GM18502 (cell line): ENCODE measurements around the gene ARCN1.

Experiments
- ATAC-seq: cut with Tn5 transposase; IDR thresholded peaks from one replicate; pipeline ENCODE4 v1.9.1; 2021; ENCODE audit warnings: mild to moderate bottlenecking; ENCODE audit not compliant: unreplicated experiment, poor library complexity

Gene ARCN1

DNA sequence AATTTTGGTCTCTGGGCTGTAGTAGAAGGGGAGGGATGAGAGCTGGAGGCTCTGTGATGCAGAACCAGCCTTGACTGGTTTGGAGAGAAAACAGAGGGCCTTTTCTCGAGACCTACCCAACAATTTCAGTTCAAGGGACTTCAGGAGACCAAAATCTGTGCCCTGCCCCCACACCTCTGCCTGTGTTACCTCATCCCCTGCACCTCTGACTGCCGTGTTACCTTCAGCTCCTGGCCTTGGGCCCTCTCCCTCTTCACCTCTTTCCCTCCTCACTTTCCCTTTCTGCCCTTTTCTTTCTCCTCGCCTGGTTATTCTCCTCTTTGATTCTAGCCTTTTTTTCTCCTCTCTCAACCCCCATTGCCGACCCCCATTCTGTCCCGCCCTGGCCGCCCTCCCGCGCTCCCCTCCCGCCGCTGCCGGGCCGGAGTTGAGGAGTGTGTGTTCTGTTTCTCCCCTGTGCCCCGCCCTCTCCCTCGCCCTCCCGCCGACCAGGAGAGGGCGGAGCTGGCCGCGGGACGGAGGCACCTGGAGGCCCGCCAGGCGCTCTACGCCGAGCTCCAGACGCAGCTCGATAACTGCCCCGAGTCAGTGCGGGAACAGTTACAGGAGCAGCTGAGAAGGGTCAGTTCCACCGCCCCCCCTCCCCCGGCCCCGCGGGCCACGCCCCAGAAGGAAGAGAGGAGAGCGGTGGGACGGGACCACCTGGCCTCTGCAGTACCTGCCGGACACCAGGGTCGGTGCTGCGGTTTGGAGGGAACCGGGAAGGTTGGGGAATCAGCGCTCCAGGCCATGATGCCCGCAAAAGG, 62.4 kb downstream of the ARCN1 start:
- no peak for ATAC-seq

DNA sequence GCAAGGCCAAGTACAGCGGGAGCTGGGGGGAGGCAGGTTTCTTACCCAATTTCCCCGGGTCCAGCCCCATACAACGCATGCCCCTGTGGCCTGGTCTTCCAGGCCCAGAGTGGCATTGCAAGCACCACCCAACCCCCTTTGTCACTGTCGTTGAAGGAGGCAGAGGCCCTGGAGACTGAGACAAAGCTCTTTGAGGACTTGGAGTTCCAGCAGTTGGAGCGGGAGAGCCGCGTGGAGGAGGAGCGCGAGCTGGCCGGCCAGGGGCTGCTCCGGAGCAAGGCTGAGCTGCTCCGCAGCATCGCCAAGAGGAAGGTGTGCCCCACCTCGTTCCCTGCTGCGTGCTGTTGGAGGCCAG, 63.0 kb downstream of the ARCN1 start:
- no peak for ATAC-seq

DNA sequence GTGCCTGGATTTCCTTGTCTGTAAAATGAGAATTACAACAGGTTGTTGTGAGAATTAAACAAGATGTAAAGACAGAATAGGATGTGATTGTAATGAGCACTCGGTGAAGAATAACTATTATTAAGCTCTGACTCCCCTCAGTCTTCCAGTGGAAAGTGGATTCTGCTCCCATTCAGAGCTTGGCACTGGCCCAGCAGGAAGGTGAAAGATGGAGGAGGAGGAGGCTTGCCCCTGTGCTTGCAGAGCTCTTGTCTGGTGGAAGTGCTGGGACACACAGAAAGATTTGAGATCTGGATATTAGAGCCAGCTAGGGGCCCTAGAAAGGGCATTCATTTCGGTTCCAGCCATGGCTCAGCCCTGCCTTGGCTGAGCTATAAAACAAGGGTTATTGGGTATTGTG, 63.4 kb downstream of the ARCN1 start:
- ATAC-seq = no peak

DNA sequence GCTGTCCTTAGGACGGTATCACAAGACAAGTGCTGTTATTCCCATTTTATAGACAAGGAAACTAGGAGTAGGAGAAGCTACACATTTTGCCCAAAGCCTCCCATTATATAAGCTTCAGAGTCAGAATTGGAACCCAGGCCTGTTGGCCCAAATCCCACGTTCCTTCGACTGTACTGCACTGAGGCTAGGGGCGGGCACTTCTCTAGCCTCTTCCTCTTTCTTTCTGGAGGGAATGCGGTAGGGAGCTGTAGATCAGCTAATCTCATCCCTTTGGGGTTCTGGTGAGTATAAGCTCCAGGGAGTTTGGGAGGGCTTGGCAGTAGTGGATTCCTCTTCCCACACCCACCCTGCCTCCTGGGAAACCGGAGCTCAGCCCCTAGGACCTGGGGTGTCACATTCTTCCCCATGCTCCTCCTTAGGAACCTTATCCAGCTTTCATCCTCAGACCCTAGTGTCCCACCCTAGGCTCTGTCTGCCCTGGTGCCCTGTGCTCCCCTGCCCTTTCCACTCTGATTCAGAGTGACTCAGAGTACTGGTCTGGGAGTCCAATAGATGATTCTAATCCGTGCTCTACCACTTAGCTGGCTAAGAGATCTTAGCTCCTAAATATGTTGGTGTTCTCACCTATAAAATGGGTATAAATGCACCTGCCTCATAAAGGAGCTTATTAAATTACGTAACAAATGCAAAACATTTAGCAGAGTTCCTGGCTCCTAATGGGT, 64.5 kb downstream of the ARCN1 start:
- ATAC-seq = no peak

DNA sequence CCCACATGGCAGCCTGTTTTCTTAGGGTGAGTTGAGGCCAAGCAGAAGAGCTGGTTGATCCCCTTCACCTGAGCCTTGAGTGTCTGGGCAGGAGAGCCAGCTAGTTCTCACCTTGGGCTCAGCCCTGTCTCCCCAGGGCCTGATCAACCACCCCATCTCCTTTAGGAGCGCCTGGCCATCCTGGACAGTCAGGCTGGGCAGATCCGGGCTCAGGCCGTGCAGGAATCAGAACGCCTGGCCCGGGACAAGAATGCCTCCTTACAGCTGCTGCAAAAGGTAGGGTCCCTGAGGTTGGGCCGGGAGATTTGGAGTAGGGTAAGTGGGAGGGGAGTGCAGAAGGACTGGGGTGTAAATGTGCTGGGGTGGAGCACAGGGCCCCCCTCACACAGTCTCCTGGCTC, 66.5 kb downstream of the ARCN1 start:
- no peak for ATAC-seq

DNA sequence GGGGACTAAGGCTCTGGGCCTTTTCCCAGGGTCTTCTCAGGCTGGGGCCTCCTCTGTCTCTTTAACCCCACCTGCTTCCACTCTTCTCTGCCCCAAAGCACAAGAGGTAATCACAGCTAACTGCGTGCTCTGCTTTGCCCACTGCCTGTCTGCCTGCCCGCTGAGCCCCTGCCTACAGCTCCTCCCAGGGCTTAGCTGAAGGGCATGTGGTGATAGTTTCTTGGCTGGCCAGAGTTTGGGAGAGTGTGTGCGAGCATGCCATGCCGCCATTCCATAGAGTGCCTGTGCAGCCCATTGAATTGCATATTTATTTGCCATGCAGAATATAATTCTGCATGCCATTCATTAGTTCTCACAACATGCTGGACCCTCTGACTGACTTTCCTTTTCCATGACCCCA, 67.7 kb downstream of the ARCN1 start:
- no peak for ATAC-seq

DNA sequence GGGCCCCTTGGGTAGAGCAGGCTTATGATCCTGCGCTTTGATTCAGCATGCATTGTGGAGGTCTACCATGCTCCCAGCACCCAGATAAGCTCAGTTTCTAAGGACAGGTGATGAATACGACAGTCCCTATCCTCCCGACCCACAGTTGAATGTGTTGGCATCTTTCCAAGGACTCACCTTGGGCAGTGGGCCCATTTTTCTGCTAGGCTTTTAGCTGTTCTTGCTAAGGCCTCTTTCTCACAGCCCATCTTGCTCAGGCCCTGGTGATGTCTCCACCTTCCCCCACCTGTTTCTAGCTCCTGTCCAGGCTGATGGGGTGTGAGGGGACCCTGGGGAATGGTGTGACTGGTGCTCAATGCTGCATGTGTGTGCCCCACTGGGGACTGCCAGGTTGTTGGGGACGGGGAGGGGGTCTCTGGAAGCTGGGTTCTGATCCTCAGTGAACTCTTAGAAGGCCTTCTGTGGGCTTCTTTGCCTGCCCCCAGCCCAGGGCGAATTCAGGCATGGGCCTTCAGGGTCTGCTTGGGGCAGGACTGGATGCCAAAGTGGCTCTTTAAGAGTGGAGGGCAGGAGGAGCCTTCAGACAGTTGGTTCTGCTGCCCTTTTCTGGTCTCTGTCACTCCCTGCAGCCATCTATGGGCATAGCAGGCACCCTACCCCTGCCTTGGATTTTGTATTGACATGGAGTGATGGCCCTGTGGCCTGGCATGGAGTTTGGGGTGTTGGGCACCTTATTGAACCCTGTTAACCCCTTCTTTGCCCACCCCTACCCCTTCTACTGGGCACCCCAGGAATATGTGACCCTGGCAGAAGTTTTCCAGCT, 68.3 kb downstream of the ARCN1 start:
- no peak for ATAC-seq

DNA sequence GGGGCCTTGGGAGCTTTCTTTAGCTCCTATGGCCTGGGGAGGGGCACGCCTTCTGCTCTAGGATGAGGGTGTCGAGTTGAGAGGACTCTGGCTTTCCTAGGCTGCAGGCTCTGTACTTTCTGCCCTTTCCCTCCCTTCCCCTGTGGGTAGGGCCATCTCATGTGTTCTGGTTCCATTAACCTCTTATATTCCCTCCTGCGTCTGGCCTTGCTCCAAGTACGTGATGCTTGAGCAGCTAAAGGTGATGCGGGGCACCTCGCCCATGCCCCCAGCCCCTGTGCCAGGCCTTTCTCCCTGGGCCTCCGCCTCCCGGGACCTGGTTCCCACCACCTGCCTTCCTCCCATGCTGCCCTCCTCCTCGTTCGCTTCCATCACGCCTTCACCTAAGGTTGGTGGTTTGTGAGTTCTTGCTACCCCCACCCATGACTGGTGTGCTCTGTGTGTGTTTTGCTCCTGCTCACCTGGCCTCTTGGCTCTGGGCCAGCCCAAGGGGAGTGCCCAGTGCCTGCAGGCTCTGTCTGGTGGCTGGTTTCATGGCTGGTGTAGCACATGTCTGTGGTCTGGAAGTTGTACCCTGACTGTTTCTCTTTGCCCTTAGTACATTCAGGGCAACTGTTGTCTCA, 69.3 kb downstream of the ARCN1 start:
- ATAC-seq = no peak

DNA sequence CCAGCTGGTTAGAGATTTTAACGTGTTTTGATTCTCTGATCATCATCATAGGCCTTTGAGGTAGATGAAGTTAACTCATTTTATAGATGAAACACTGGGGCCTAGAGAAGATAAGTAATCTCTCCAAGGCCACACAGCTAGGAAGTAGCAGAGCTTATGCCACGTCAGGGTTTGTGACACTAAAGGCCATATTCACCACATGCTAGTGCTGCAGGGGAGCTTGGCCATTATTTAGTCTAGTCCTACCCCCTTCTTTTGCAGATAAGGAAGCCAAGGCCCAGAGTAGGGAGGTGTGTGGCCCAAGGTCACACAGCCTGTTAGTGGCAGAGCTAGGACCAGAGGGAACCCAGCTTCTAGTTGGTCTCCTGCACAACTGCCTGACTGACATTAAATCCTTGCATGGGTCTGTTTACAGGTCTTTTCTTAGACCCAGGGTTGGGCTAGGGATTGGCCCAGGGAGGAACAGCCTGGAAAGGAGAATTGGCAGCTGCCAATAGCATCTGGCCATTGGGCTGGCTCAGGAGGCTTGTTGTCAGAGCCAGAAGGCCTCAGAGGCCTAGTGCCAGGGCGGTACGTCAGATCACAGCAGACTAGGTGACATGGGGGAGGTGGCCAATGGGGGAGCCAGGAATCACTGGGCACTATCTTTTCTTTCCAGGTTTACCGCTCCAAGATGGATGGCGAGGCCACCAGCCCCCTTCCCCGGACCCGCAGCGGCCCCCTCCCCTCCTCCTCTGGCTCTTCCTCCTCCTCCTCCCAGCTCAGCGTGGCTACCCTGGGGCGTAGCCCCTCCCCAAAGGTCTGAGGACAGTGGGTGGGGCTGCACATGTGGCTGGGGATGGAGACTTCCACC, 71.2 kb downstream of the ARCN1 start:
- no peak for ATAC-seq

DNA sequence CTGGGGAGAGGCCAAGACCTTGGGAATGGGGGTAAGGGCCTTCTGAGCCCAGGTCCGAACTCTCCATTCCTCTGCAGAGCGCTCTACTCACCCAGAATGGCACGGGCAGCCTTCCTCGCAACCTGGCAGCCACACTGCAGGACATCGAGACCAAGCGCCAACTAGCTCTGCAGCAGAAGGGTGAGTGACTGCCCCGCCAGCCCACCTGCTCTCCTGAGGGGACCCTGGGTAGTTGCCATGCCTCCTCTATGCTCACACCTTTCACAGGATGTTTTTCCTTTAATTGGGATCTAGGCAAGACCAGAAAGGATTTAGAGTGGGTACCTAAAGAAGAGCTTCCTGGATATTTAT, 71.8 kb downstream of the ARCN1 start:
- no peak for ATAC-seq

DNA sequence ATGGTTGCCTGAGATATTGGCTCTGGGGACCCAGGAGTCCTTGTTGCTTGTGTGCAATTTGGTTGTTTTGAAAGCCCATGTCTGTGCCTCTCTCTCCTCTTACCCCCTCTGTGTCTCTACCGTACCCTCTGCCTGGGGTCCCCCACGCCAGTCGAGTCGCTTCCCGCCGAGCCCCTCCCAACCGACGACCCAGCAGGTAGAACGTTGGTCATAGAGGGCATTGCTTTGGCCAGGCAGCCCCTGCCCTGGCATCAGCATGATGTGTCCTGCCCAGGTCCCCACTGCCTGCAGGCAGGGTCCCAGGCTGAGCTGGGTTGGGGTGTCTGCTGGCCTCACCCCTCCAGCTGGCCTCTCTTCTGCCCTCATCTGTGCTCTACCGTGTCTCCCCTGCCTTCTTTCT, 72.3 kb downstream of the ARCN1 start:
- no peak for ATAC-seq

DNA sequence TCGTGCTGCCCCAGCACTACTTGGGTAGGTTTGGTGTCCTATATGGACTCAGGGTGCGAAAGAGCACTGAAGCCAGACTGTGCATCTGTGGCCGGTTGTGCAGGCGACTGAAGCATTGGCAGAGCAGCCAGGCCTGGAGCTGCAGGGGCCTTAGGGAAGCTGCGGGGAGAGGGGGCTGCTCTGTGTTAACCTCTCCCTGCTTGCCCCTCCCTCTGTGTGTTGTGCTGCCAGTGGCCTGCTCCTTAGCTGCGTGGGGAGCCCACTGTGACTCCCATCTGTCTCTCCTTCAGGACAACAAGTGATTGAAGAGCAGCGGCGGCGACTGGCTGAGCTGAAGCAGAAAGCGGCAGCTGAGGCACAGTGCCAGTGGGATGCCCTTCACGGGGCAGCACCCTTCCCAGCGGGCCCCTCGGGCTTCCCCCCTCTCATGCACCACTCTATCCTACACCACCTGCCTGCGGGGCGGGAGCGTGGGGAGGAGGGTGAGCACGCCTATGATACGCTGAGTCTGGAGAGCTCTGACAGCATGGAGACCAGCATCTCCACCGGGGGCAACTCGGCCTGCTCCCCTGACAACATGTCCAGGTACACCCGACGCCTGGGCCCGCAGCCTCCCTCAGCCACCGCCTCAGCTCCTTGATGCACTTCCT, 73.0 kb downstream of the ARCN1 start:
- no peak for ATAC-seq

DNA sequence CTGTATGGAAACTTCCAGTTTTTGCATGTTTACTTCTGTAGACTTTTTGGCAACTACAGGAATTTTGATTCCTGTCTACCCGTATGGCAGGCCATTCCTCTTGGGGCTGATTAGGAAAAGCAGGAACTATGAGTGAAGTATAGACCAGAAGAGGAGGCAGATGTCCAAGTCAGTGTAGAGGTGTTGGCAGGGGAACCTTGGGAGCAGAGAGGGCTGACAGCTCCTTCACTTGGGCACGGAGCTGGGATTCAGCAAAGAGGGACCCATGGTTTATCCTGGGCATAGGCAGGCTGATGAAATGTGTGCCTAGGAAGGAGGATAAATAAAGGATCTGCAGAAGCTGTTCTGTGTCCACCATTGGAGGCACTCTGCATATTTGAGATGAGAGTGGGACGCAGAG, 74.2 kb downstream of the ARCN1 start:
- no peak for ATAC-seq

DNA sequence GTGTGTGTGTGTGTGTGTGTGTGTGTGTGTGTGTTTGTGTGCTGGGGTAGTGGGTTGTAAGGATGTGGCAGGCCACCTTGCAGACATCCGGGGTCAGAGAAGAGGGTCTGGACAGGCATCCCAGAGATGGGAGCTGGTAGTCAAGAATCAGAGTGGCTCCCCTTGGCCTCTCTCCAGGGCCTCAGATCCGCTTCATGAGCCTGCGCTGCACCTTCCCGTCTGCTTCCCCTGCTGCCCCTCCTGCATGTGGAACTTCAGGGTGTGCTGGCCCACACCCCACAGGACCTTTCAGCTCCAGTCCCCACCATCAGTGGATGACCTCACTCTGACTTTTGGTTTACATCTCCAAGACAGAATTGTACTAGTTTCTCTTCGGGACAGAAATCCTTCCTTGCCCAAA, 76.1 kb downstream of the ARCN1 start:
- no peak for ATAC-seq

DNA sequence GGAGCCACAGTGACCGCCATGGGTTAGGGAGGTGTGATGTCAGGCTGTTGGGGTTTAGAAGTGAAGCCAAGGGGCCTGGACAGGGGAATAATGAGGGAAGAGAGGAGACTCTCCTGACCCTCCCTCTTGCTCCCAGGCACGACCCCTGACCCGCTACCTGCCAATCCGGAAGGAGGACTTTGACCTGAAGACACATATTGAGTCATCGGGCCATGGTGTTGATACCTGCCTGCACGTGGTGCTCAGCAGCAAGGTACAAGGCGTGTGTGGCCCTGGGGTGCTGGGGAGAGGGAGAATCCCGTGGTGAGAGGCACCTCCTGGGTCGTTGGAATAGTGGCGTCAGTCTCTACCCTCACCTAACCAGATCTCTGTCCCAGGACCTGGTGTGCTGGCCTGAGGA, 77.7 kb downstream of the ARCN1 start:
- ATAC-seq = no peak

DNA sequence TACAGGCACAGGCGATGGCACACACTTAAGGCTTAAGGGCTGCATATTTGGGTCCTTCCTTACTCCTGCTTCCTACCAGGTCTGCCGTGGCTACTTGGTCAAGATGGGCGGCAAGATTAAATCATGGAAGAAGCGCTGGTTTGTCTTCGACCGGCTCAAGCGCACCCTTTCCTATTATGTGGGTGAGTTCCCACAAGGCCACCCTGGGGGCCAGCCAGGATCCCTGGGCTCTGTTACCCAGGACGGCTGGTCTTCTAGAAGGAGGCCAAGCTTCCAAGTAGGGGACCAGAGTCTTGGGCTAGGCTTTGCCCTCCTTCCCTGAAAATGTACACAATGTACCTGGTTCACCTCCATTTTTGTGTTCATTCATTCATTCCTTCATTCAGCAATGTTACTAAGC, 78.2 kb downstream of the ARCN1 start:
- no peak for ATAC-seq

DNA sequence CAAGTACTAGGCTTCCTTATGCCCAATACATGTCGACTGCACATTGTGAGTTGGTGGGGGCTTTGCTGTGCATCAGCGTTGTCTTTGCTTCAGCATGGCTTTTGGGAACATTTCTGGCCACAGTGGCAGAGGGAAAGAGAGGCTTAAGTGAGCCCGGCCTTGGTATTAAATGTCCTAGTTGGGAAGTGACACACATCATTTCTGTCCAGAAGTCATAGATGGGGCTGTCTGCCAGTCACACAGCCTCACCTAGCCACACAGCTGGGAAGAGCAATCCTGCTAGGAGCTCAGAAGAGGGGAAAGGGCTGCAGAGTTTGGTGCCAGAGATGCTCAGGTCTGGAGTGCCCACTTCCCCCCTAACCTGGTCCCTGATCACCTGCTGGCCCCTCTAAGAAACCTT, 79.6 kb downstream of the ARCN1 start:
- no peak for ATAC-seq
